PC-9 (cell line): ENCODE data around the gene VAV2. TPM values are rescaled to one million over a fixed set of nuclear protein-coding genes. Genes with fewer than 3 reads are reported as not detected.

ENCODE experiments used
- BruUV-seq: library from RNA; stranded (reverse); fragments of 400-500 nt; replicated peaks from 2 replicates; lab custom pipeline; 2021; lab: Mats Ljungman, UMichigan
- CTCF ChIA-PET: fragments of 300-600 bp; sonication (Branson Sonifier 250); formaldehyde crosslinking; loops from one replicate; lab custom pipeline; 2022; ENCODE audit warnings: antibody characterized with exemption; lab: Charles Lee
- POLR2A ChIA-PET: fragments of 300-600 bp; sonication (Branson Sonifier 250); formaldehyde crosslinking; loops from one replicate; lab custom pipeline; 2022; ENCODE audit warnings: antibody characterized with exemption; ENCODE audit not compliant: unreplicated experiment; lab: Charles Lee
- DNase-seq, 2 experiments: peaks; one replicate each; pipeline versions ENCODE4 v3.0.0 to v3.0.0-alpha.2; 2015 to 2022; ENCODE audit warnings: mixed read lengths in 1 of 2
- H2AFZ ChIP-seq: fragments of 200-600 bp; sonication (generic); 2 replicates; pipeline ENCODE4 v1.8.1; 2017; ENCODE audit warnings: antibody characterized with exemption
- H3F3A ChIP-seq: fragments of 200-600 bp; sonication (generic); 2 replicates; pipeline ENCODE4 v1.8.1; 2017; ENCODE audit warnings: antibody characterized with exemption, mild to moderate bottlenecking, low read depth; ENCODE audit not compliant: insufficient read depth
- H3K27ac ChIP-seq: fragments of 200-600 bp; sonication (generic); 2 replicates; pipeline ENCODE4 v1.6.1; 2016; ENCODE audit warnings: mixed run types
- H3K27me3 ChIP-seq: fragments of 200-600 bp; sonication (generic); 2 replicates; pipeline ENCODE4 v1.6.1; 2016; ENCODE audit warnings: low read depth, mixed run types; ENCODE audit not compliant: insufficient read depth
- H3K36me3 ChIP-seq: fragments of 200-600 bp; sonication (generic); 2 replicates; pipeline ENCODE4 v1.6.1; 2016; ENCODE audit warnings: low read depth, mixed run types
- H3K4me1 ChIP-seq: fragments of 200-600 bp; sonication (generic); replicated peaks from 2 replicates; pipeline ENCODE4 v1.6.1; 2016; ENCODE audit warnings: mixed run types; ENCODE audit not compliant: insufficient read depth
- H3K4me2 ChIP-seq: fragments of 200-600 bp; sonication (generic); 2 replicates; pipeline ENCODE4 v1.6.1; 2017; ENCODE audit warnings: mixed run types
- H3K4me3 ChIP-seq: fragments of 200-600 bp; sonication (generic); 2 replicates; pipeline ENCODE4 v1.6.1; 2016; ENCODE audit warnings: mixed run types
- H3K79me2 ChIP-seq: fragments of 200-600 bp; sonication (generic); 2 replicates; pipeline ENCODE4 v1.6.1; 2017; ENCODE audit warnings: low read depth, mixed run types
- H3K9me2 ChIP-seq: fragments of 200-600 bp; sonication (generic); 2 replicates; pipeline ENCODE4 v1.8.1; 2017; ENCODE audit warnings: mild to moderate bottlenecking; ENCODE audit not compliant: insufficient read depth
- H3K9me3 ChIP-seq: fragments of 200-600 bp; sonication (generic); 2 replicates; pipeline ENCODE4 v1.8.1; 2016; ENCODE audit warnings: low read depth; ENCODE audit not compliant: insufficient read depth
- H4K20me1 ChIP-seq: fragments of 200-600 bp; sonication (generic); 2 replicates; pipeline ENCODE4 v1.8.1; 2017; ENCODE audit not compliant: insufficient read depth
- EZH2 ChIP-seq: fragments of 200-600 bp; sonication (generic); IDR thresholded peaks from 2 replicates; pipeline ENCODE4 v1.8.0; 2017; ENCODE audit warnings: antibody characterized with exemption, low read depth
- intact Hi-C: fragments of 100-400 bp; cut with micrococcal nuclease; formaldehyde crosslinking; loops from one replicate; pipeline ENCODE4 v1.10.0; 2022; ENCODE audit not compliant: unreplicated experiment
- total RNA-seq: library from RNA; stranded (reverse); gene quantifications from 2 replicates; pipeline ENCODE4 v1.2.3, GENCODE V29; 2021
- TF ChIP-seq, protein P1 (sequence below): fragments of 200-600 bp; sonication (generic); conservative IDR thresholded peaks from 2 replicates; pipeline ENCODE4 v1.6.1; 2017; ENCODE audit warnings: mixed run types, antibody characterized with exemption, mild to moderate bottlenecking, moderate library complexity

VAV2 gene
- total RNA-seq, 1 experiment from 2014 or later = 36.5 TPM

DNA sequence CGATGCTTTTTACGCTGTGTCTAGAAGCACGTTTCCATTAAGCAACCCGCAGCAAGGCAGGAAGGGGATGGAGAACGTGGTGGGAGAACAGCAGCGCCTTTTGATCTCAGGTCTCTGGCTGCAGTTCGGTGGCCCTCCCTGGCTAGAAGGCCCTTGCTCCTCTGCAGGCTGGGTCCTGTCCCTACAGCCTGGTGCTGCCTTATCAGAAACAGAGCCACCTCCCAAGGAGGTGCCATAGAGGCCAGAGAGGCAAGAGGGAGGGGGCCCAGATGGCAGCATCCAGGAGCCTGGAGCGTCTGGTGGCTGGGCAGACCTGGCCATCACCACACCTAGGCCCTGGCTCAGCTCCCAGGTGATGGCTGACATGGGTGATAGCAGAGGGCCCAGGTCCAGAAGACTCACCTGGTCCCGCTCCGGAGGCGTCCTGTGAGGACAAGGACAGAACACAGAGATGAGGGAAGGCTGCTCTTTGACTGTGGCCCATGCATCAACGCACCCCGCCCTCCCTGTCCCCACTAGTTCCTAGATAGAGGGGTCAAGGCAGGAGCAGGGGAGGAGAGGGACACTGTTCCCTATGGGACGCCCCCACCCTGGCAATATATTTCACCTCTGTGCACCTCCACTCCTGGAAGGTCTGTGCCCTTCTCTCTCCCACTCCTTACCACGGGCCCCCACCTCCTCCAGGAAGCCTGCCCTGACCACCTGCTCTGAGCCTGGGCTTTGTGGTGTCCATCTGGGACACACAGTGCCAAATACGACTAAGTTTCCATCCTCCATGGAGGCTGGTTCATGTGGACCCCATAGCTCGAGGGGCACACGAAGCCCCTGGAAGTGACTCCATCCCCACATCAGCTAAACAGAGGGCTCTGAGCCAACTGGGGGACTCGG is 212.4 kb downstream of the VAV2 start:
- POLR2A ChIA-PET = no interaction called here
- Histone ChIP-seq H3K4me1 (peaks cover 8% of the 10 kb centered on the region; the same call in 1 of the 2 replicates), H4K20me1 (no peaks in the 10 kb centered on the region; the same call in 1 of the 2 replicates), H3F3A (peaks cover 7% of the 10 kb centered on the region; the same call in 1 of the 2 replicates), H3K4me3 (no peak overlapping the region), H2AFZ (no peak overlapping the region), H3K79me2 (no peaks in the 10 kb centered on the region), H3K36me3 (peaks cover 3% of the 10 kb centered on the region; the same call in 1 of the 2 replicates), H3K4me2 (no peak overlapping the region), H3K9me3 (no peaks in the 10 kb centered on the region), H3K9me2 (no peaks in the 10 kb centered on the region), H3K27me3 (no peaks in the 10 kb centered on the region), H3K27ac (no peak overlapping the region)
- BruUV-seq = no TSS peak
- DNase-seq = no peak
- CTCF ChIA-PET = no interaction called here
- TF ChIP-seq, protein P1, sequence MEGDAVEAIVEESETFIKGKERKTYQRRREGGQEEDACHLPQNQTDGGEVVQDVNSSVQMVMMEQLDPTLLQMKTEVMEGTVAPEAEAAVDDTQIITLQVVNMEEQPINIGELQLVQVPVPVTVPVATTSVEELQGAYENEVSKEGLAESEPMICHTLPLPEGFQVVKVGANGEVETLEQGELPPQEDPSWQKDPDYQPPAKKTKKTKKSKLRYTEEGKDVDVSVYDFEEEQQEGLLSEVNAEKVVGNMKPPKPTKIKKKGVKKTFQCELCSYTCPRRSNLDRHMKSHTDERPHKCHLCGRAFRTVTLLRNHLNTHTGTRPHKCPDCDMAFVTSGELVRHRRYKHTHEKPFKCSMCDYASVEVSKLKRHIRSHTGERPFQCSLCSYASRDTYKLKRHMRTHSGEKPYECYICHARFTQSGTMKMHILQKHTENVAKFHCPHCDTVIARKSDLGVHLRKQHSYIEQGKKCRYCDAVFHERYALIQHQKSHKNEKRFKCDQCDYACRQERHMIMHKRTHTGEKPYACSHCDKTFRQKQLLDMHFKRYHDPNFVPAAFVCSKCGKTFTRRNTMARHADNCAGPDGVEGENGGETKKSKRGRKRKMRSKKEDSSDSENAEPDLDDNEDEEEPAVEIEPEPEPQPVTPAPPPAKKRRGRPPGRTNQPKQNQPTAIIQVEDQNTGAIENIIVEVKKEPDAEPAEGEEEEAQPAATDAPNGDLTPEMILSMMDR = no peak
- no peak for TF ChIP-seq EZH2
- intact Hi-C loops = loop anchor here (5.0 kb wide), 1 partner anchor 318 kb away; no protein-coding TSS in a partner anchor

DNA sequence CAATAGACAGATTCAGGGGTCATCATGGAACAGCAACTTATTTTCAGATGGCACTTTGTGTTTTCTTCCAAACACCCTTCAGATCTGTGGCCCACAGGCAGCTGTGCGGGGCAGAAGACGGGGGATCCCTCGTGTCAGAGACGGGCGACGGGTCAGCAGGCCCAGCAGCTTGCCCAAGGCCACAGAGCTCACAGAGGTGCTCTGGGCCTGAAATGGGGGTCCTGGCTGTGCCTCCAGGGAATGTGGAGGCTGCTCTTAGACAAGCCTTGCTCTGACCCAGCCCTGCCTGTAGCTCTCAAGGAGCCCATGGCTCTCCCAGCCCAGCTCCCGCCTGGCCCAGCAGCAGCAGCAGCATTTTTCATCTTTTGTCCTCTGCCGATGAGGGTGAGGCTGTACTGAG is 213.0 kb downstream of the VAV2 start:
- no TSS peak for BruUV-seq
- Histone ChIP-seq H2AFZ (no peak overlapping the region), H3K27ac (no peak overlapping the region), H3K4me2 (no peak overlapping the region), H3K79me2 (no peaks in the 10 kb centered on the region), H3K4me3 (no peak overlapping the region), H3K27me3 (no peaks in the 10 kb centered on the region), H3K36me3 (peaks cover 9% of the 10 kb centered on the region; the same call in 1 of the 2 replicates), H3F3A (peaks cover 7% of the 10 kb centered on the region; the same call in 1 of the 2 replicates), H3K9me3 (no peaks in the 10 kb centered on the region; the same call in 1 of the 2 replicates), H3K4me1 (peaks cover 8% of the 10 kb centered on the region; the same call in 1 of the 2 replicates), H3K9me2 (no peaks in the 10 kb centered on the region), H4K20me1 (no peaks in the 10 kb centered on the region; the same call in 1 of the 2 replicates)
- TF ChIP-seq, protein P1 = no peak
- TF ChIP-seq EZH2 = no peak
- DNase-seq = no peak
- POLR2A ChIA-PET = no interaction called here
- intact Hi-C loops = no loop called here
- CTCF ChIA-PET = no interaction called here

DNA sequence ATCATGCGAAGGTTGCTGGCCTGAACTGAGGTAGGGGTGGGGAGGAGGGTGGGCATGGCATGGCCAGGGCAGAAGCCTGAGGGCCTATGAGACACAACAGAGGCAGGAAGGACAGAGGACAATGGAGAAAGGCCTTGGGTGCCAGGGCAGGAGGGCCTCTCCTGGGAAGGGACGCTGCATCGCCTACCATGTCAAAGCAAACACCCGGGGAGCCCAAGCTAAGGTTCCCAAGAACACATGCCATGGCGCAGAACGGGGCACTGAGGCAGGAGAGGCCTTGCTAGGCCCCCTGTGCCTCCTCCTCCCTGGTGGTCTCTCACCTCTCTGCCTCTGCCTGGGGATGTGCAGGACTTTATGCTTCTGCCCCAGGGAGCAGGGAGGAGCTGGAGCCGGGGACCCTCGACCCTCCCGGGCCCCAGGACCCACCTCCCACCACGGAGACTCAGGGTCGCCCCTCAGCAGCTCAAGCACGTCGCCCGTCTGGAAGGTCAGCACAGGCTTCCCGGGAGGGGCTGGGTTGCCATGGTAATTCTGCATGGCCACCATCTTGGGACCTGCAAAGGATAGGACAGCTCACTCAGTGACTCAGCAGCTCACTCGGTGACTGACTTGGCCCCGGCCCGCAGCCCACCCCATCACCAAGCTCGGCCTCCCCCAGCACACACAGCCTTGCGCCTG is 213.6 kb downstream of the VAV2 start:
- Histone ChIP-seq H3K9me2 (no peaks in the 10 kb centered on the region), H3K79me2 (no peaks in the 10 kb centered on the region), H3K4me2 (no peak overlapping the region), H3K9me3 (no peaks in the 10 kb centered on the region; the same call in 1 of the 2 replicates), H3K27me3 (no peaks in the 10 kb centered on the region), H3K4me3 (no peak overlapping the region), H3K36me3 (peaks cover 11% of the 10 kb centered on the region; the same call in 1 of the 2 replicates), H3K27ac (no peak overlapping the region), H3F3A (peaks cover 7% of the 10 kb centered on the region; the same call in 1 of the 2 replicates), H2AFZ (no peak overlapping the region), H3K4me1 (peaks cover 8% of the 10 kb centered on the region; the same call in 1 of the 2 replicates), H4K20me1 (no peaks in the 10 kb centered on the region; the same call in 1 of the 2 replicates)
- BruUV-seq = no TSS peak
- TF ChIP-seq EZH2 = no peak
- TF ChIP-seq, protein P1 = no peak
- DNase-seq = no peak
- ChIA-PET CTCF (no interaction called here), POLR2A (no interaction called here)
- intact Hi-C loops = no loop called here
